Muscle of back (tissue), 11 donors: ENCODE measurements around the gene UBE2H. TPM values are rescaled to one million over a fixed set of nuclear protein-coding genes. Genes with fewer than 3 reads are reported as not detected.
A peak's percentile ranks its signal among the peaks of the same experiment; 100 is the strongest.

ENCODE experiments used
- DNase-seq, 3 donors: peaks; one replicate each; pipeline versions ENCODE4 v3.0.0 to v3.0.0-alpha.2; 2013
- polyA plus RNA-seq, 10 donors: library from polyadenylated mRNA; unstranded; fragments of 120-200 nt; gene quantifications; one replicate each; pipeline ENCODE4 v1.2.1, GENCODE V29; 2013; ENCODE audit not compliant: insufficient read length in 10 of 10

The UBE2H gene
- polyA plus RNA-seq, 10 donors: 79.9 to 125 (median 93.8) TPM

DNA sequence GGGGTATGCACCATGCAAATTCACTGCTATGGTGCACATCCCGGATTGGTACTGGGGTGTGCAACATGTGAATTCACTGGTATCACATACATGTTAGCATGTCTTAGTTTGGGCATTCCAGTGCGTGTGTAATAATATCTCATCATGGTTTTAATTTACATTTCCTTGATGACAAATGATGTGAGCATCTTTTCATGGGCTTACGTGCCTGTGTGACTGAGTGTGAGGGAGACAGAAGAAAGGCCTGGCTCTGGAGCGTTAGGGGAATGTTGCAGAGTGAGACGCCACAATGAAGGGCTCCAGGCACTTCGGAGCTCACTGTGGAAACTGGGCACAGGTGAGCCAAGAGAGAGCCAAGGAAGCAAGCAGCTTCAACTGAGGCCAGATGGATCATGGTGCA lies 162.6 kb downstream of the UBE2H start:
- DNase-seq: no peak

DNA sequence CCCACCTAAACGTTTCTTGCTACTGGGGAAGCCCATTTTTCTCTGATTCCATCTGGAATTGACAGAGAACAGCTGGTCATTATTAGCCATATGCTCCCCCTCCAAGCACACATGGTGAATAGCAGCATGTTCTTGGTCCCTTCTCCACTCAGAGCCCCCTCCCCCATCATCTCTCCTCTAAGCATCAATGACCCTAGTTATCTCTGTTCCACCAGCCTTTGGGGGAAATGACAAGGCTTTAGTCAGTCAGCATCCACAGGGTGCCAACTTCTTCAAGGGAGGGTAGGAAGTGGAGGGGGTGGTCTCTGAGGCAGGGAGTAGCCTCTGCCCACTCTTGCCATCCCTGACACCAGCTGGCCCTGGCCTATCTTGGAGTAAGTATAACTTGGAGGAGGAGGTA lies 163.1 kb downstream of the UBE2H start:
- DNase-seq: no peak

DNA sequence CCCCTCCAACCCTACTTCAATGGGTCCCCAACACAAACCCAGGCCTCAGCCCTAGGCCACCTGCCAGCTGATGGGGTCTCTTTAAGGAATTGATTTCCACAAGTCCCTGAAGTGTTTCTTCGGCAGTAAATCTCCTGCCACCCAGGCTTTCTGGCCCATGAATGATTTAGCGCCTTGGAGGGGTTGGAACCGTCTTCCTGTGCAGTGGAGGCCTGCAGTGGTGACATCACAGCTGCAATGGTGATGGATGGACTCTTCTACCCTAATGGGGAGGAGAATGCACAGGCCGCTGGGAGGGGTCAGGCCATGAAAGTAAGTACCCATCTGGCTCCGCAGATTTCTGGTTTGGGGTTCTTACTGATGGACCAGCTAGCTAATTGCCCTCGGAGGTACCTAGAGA lies 163.8 kb downstream of the UBE2H start:
- DNase-seq: no peak

DNA sequence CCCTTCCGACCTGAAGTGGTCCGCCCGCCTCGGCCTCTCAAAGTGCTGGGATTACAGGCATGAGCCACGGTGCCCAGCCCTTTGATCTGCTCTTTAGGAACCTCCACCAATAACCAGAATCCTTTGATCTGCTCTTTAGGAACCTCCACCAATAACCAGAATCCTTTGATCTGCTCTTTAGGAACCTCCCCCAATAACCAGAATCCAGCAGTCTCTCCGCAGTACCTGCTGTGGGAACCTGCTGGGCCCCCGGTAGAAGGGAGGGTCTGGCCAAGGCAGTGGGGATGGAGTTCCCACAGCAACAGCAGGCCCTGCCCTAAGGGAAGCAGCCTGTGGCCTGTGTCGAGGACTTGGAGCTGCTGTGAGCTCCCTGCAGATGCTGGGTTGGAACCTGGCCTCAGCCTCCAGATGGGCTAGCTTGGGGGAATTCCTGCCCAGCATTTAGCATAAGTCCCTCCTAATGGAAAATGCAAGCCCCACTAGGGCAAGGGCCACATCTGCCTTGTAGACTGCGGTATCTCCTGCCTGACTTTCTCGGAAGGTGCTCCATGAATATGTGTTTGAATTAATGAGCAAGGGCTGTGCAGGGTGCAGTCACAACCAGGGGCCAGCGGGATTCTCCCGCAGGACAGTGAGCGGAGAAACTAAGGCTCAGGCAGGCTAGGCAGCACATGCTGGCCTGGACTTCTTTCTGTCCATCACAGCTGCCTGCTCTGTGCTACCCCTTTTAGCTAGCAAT lies 165.8 kb downstream of the UBE2H start:
- peak in 1 of 3 donors; percentile 33 for DNase-seq

DNA sequence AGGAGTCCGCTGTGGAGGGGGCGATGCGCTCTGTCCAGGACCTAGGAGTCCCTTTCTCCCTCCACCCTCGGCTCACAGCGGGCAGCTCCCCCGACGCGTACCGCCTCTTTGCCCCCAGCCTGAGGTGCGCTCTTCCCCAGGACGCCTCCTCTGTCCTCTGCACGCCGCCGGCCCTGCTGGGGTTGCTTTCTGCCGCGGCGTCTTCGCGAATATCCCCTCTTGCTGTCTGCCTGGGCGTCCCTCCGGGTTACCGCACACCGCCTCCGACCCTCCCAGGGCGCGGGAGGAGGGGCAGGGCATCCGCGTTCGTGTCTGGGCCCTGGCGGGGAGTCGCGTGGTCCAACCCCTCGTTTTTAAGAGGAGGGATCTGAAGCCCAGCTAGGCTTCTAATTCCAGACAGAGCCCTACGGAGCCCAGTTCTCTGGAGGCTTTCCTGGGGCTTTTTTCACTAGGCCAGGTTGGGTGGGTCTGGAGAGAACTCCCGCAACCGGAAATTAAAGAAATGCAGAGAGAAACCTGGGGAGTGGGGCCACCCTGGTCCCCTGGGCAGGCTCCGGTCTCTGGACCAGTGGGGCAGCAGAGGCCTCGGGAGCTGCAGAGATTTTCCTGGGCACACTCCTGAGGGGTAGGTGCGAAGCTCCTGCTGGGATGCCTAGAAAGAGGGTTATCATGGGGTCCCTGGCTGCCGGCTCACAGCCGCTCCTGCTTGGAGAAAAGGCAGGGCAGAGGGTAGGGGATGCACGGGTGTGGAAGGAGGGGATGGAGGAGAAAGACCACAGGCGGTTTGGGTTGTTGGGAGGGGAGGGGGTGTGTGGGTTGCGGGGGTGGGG lies 166.9 kb downstream of the UBE2H start:
- peak in 1 of 3 donors; percentile 43 for DNase-seq

DNA sequence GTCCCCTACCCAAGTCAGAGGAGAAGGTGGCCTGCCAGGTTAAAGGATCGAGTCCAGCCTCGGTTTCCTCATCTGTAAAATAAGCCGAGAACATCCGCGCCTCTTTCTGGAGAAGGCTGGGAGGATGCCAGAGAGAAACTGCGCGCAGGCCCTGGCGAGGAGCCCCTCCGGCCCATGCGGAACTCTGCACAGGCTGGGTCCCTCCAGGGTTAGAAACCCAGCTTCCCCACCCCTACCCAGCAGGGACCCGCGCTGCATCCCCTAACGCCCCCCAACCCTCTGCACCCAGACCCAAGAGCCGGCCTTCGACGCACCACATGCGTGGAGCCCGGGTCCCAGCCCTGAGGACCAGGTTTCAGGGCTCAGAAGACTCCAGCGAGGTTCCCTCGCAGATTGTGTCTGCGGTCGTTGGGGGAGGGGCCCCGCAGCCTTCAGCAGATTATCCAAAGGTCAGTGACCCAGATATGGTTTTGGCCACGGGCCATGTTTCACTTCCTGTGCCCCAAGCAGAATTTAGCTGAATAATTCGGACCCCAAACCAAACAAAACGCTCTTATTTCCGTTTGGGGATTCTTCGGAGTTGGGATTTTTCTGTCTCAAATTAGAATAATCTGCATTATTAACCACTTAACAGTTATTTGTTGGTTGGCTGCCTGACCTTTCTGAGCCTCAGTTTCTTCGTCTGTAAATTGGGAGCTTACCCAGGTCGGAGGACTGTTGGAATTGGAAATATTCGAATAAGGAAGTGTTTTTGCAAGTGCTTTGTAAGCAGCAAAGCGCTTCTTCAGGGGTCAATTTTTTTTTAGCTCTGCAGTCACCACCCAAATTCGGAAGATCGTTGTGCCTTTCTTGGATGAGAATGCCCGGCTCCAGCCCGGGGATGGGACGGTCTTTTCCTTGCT lies 167.7 kb downstream of the UBE2H start:
- DNase-seq: peak in 1 of 3 donors; percentile 52

DNA sequence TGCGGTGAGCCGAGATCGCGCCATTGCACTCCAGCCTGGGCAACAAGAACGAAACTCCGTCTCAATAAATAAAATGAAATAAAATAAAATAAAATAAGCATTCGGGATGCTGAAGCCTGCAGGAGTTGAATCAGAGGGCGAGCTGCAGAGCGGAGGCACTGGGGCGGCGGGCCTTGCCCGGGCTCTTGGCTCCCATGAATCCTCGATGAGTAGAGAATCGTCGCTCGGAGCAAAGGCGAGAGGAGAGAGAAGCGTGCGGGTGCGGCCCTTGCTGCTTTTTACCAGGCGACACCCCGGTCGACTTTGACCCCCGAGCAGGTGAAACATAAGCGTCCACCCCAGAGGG lies 168.3 kb downstream of the UBE2H start:
- DNase-seq: no peak

DNA sequence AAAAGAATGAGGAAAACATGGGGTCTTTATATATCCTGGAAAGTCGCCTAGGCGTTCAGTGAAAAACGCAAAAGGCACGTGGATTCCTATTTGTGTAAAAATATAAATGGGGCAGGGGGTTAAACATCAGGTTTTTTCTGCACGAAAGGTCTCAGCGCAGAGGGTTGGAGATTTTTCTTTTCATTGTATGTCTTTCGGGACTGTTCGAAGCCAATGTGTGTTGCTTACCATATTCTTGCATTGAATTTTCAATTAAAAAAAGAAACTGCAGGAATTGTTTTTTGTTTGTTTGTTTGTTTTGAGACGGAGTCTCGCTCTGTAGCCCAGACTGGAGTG lies 169.2 kb downstream of the UBE2H start:
- DNase-seq: no peak

DNA sequence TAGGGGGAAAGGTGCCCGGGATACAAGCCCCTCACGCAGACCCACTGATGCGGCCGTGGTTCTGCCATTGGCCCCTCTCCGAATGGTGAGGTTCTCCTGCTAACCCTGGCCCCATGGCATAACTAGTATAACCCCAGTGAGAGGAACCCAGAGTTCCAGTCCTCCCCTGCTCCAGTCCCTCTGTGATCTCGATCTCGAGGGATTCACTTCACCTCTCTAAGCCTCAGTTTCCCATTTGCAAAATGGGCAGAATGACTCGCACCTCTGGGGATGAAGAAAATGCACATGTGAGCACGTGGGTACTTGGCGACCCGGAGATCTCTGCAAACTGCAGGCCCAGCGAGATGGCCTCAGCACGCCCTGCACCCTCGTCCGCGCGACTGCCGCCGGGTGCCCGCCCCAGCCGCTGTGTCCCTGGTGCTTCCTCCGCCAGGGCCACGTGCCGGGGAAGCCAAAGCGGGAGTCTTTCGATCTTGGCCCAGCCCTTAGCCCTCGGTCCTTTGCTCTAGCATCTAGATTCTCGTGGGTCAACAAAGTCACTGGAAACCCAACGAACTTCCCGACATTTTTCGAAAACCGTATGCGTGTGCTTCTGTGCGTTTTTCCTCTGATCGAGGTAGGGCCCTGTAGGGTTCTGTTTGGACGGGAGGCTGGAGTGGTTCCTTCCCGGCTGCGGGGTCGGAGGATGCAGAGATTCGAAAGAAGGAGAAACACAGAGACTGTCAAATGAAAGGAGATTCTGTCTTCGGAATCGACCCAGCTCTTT lies 169.8 kb downstream of the UBE2H start:
- peak in 1 of 3 donors; percentile 67 for DNase-seq

DNA sequence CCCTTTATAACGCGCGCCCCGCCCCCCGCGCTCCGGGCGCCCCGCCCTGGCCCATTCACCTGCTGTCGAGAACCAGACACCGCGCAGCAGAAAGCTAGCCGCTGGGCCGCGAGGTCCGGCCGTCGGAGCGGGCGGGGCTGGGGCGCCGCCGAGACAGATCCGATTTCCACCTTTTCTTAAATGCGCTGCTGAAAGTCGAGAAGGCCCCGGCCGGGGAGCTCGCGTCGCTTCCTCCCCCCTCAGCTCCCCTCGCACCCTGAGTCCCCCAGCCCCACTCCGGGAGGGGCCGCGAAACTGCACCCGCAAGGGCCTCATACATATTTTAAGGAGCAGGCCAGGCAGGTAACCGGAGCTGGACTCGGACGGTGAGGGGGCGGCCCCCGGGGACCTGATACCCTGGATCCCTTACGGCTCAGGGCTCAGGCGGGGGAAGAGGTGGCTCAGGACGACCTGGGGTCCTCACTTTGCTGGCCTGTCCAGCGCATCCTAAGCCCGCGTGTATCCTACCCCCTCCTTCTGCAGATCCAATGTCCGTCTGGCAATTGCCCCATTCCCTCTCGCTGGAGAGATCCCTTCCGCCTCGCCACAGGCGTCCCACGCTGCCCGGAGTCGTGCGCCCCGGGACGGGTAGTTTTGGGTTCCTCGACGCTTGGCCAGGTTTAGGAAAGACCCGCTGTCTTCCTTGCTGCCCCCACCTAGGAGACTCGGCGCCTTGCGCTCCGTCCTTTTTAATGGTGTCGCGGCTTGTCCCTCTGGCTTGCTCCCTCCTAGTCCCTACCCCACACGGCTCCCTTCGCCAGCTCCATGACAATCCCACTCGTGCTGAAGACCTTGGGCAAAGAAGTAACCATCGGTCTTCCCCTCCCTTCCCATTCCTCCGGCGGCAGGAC lies 170.6 kb downstream of the UBE2H start:
- DNase-seq: peak in 1 of 3 donors; percentile 48

DNA sequence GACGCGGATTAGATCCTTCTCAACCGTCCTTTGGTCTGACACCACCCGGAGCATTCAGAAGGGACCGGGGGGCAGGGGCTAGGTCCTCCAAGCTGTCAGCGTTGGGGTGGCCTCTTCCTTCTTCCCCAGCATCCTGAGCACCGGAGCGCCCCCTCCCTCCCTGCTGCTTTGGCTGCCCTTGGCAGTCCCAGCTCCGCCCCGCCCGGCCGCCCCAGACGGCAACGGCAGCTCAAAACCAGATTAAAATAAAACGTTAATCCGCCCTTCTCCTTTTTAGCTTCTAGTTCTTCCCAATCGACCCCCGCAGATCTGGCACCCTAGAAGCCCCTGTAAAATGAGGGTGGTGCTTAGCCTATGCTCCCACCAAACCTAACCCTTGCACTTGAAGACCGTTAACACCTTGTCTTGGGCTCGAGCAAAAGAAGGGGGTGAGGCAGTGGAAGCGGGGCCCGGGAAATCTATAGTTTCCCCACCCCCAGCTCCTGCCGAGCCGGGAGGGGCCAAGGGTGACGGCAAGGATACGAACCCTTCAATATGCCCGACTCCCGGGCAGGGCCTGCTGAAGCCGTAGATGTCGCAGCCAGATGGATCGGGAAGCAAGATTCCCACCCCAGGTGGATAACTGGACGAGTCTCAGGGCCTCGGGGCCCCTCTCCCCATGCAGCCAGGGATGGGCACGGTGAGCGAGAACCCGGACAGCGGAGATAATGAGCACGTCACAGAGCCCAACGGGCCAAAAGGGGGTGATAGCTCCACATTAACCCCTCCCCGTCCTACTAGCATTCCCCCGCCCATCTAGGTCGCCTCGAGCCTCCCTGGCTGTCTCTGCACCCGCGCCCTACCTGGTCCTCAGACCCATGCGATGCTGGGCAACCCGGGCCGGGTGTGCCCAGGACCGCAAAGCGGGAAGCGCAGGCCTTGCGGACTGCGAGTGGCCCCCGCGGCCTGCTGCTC lies 171.5 kb downstream of the UBE2H start:
- peak in 1 of 3 donors; percentile 36 for DNase-seq

Other genes with a start within 250 kb of the UBE2H start
- 10 to 100 TPM; 20.7 to 30.6 (median 25.1) TPM for gene ZC3HC1, start 98.4 kb upstream of the UBE2H start, polyA plus RNA-seq
- 10 to 100 TPM; 35.0 to 49.8 (median 42.7) TPM for gene KLHDC10, start 117.6 kb upstream of the UBE2H start, polyA plus RNA-seq